ENCODE measurements around the gene STRN4. TPM values are rescaled to one million over a fixed set of nuclear protein-coding genes. Genes with fewer than 3 reads are reported as not detected.
A peak's percentile ranks its signal among the peaks of the same experiment; 100 is the strongest.

STRN4 gene
- total RNA-seq, 2 donors from 2014 or later: 142 to 155 TPM

DNA sequence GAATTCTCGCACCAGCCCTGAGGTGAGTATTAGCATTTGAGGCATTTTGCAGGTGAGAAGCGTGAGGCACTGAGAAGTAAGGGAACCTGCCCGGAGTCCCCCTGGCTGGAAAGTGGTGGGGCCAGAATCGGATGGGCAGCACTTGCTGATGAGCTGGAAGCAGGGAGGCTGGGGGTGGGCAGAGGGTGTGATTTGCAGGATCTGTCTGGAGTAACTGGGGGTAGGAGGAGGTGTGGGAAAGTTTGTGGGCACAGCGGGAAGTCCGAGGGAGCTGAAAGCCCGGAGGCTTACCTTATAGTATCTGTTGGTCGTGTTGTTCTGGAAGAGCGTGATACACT lies 49.4 kb downstream of the STRN4 start:
- Histone ChIP-seq H3K9ac (ENCODE audit: extremely low read depth, low read length, poor library complexity, severe bottlenecking) (no peak overlapping the region), H3K9me3 (ENCODE audit: control insufficient read depth, low read length) (peaks cover 3% of the 10 kb centered on the region), H3K4me1 (ENCODE audit: control insufficient read depth, insufficient read depth, low read length) (no peaks in the 10 kb centered on the region), H3K36me3 (ENCODE audit: control insufficient read depth, insufficient read depth, low read length) (peaks cover 86% of the 10 kb centered on the region), H3K4me3 (ENCODE audit: low read length) (no peak overlapping the region), H3K27me3 (ENCODE audit: control insufficient read depth, insufficient read depth, low read length, poor library complexity, severe bottlenecking) (no peaks in the 10 kb centered on the region), H3K27ac (ENCODE audit: low read depth, low read length) (no peak overlapping the region)
- no peaks in the 10 kb centered on the region for H3K27me3 Mint-ChIP-seq (ENCODE audit: insufficient read depth)
- H3K27ac Mint-ChIP-seq: peak overlapping the region; percentile 88
- H3K9me3 Mint-ChIP-seq: no peaks in the 10 kb centered on the region
- H3K36me3 Mint-ChIP-seq (ENCODE audit: low read depth): peaks cover 82% of the 10 kb centered on the region
- WGBS, 2 experiments (ENCODE audit: insufficient coverage in 1 of 2, insufficient read length in 1 of 2): 64 to 65% methylated on average over 7 to 9 of the region's 9 CpGs
- H3K4me1 Mint-ChIP-seq: peaks cover 10% of the 10 kb centered on the region
- TF ChIP-seq CTCF (conservative IDR thresholded peaks at IDR 0.05): no peak
- peak overlapping the region; percentile 19 for H3K4me3 Mint-ChIP-seq
- peak; percentile 90 for DNase-seq

DNA sequence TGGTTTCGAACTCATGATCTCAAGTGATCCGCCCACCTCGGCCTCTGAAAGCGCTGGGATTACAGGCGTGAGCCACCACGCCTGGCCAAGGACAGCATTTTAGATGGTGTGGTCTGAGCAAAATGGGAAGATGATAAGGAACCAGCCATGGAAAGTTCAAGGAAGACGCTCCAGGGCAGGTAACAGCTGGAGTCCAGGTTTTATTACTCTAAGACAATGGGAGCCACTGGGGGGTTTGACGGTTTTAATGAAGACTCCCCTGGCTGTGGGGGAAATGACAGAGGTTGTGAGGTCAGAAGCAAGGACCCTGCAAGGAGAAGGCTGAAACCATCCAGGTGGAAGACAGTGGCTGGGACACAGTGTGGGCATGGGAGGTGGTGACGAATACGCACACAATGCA lies 50.2 kb downstream of the STRN4 start:
- H3K36me3 ChIP-seq (ENCODE audit: control insufficient read depth, insufficient read depth, low read length): peaks cover 86% of the 10 kb centered on the region
- WGBS, 2 experiments (ENCODE audit: insufficient coverage in 1 of 2, insufficient read length in 1 of 2): 84 to 86% methylated on average over 10 of the region's 10 CpGs
- no peak for TF ChIP-seq CTCF (conservative IDR thresholded peaks at IDR 0.05)

DNA sequence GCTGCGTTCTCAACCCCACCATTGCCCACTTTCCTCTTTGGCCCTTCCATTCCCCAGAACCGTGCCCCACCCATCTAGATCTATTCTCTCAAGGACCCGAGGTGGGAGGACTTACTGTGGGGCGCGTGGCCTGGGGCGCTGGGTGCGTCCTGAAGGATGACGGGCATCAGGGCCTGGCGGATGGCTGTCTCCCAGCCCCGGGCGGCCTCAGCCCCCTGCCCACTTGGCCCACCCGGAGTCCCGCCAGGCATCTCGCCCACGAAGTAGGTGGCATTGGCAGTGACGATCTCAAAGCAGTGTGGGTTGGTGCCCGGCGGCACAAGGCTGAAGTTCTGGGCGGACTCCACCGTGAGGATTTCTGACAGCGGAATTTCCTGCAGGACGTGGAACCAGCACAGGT lies 52.5 kb downstream of the STRN4 start:
- TF ChIP-seq CTCF (conservative IDR thresholded peaks at IDR 0.05): no peak
- no peak overlapping the region for H3K9ac ChIP-seq (ENCODE audit: extremely low read depth, low read length, poor library complexity, severe bottlenecking)
- Mint-ChIP-seq H3K9me3 (no peaks in the 10 kb centered on the region), H3K27me3 (ENCODE audit: insufficient read depth) (no peaks in the 10 kb centered on the region), H3K36me3 (ENCODE audit: low read depth) (peaks cover 86% of the 10 kb centered on the region), H3K4me1 (peaks cover 10% of the 10 kb centered on the region), H3K27ac (no peak overlapping the region), H3K4me3 (no peak overlapping the region)
- no peak for DNase-seq
- H3K27me3 ChIP-seq (ENCODE audit: control insufficient read depth, insufficient read depth, low read length, poor library complexity, severe bottlenecking): no peaks in the 10 kb centered on the region
- 96 to 98% methylated on average over 15 to 22 of the region's 22 CpGs for WGBS, 2 experiments (ENCODE audit: insufficient coverage in 1 of 2, insufficient read length in 1 of 2)
- H3K4me1 ChIP-seq (ENCODE audit: control insufficient read depth, insufficient read depth, low read length): no peaks in the 10 kb centered on the region
- H3K4me3 ChIP-seq (ENCODE audit: low read length): no peak overlapping the region
- no peak overlapping the region for H3K27ac ChIP-seq (ENCODE audit: low read depth, low read length)
- peaks cover 8% of the 10 kb centered on the region for H3K9me3 ChIP-seq (ENCODE audit: control insufficient read depth, low read length)
- peaks cover 76% of the 10 kb centered on the region for H3K36me3 ChIP-seq (ENCODE audit: control insufficient read depth, insufficient read depth, low read length)

More for the DNA sequence above, 50.2 kb downstream of the STRN4 start:
- Histone ChIP-seq H3K4me1 (ENCODE audit: control insufficient read depth, insufficient read depth, low read length) (no peaks in the 10 kb centered on the region), H3K27ac (ENCODE audit: low read depth, low read length) (no peak overlapping the region), H3K9ac (ENCODE audit: extremely low read depth, low read length, poor library complexity, severe bottlenecking) (no peak overlapping the region), H3K27me3 (ENCODE audit: control insufficient read depth, insufficient read depth, low read length, poor library complexity, severe bottlenecking) (no peaks in the 10 kb centered on the region), H3K9me3 (ENCODE audit: control insufficient read depth, low read length) (peaks cover 8% of the 10 kb centered on the region), H3K4me3 (ENCODE audit: low read length) (no peak overlapping the region)
- peaks cover 84% of the 10 kb centered on the region for H3K36me3 Mint-ChIP-seq (ENCODE audit: low read depth)
- peak overlapping the region; percentile 64 for H3K27ac Mint-ChIP-seq
- no peaks in the 10 kb centered on the region for H3K9me3 Mint-ChIP-seq
- H3K4me1 Mint-ChIP-seq: peaks cover 10% of the 10 kb centered on the region
- no peaks in the 10 kb centered on the region for H3K27me3 Mint-ChIP-seq (ENCODE audit: insufficient read depth)
- peak; percentile 61 for DNase-seq
- no peak overlapping the region for H3K4me3 Mint-ChIP-seq

Data from endodermal cell (in vitro differentiated cells).